ENCODE results near the gene KIAA1671. TPM values are rescaled to one million over a fixed set of nuclear protein-coding genes. Genes with fewer than 3 reads are reported as not detected.

The KIAA1671 gene
- total and polyA plus RNA-seq, 2 of the 4 experiments (the other 2 are of a cell fraction): 0.02 TPM; not detected in 1

GRCh38 chr22:25035715-25036114, 83.2 kb downstream of the KIAA1671 start:
- Histone ChIP-seq H2AK9ac (replicated peaks; ENCODE audit: low read depth, low read length, poor library complexity) (no peak overlapping the region), H3K9ac (ENCODE audit: low read depth, low read length) (no peak overlapping the region), H3K79me1 (ENCODE audit: low read depth in 1 of 2, low read length in 2 of 2) (no peaks in the 10 kb centered on the region), H3K18ac (ENCODE audit: low read depth, low read length) (no peak overlapping the region), H3K36me3 (ENCODE audit: control insufficient read depth, insufficient read depth, low read length) (no peaks in the 10 kb centered on the region), H2BK20ac (ENCODE audit: low read depth, low read length) (no peak overlapping the region), H3K4me1 (ENCODE audit: control insufficient read depth, insufficient read depth, low read length) (no peaks in the 10 kb centered on the region), H4K91ac (ENCODE audit: insufficient read depth, low read depth, low read length) (no peak overlapping the region), H3K27ac (ENCODE audit: insufficient read depth, low read length) (no peak overlapping the region), H3K4me2 (ENCODE audit: low read depth, low read length) (no peak overlapping the region), H2BK120ac (ENCODE audit: low read depth, low read length) (no peak overlapping the region), H4K20me1 (ENCODE audit: insufficient read depth, low read length) (no peaks in the 10 kb centered on the region), H2BK5ac (ENCODE audit: low read depth, low read length, poor library complexity, severe bottlenecking) (no peak overlapping the region), H3K9me3 (ENCODE audit: control insufficient read depth, insufficient read depth, low read length) (no peaks in the 10 kb centered on the region), H2BK15ac (ENCODE audit: low read depth, low read length) (no peak overlapping the region), H2AFZ (replicated peaks; ENCODE audit: low read length, poor library complexity) (no peak overlapping the region), H3K56ac (ENCODE audit: extremely low read depth, insufficient read depth, low read length) (no peak overlapping the region), H3K4me3 (ENCODE audit: insufficient read depth, low read depth, low read length) (no peak overlapping the region), H3K27me3 (ENCODE audit: control insufficient read depth, insufficient read depth, low read length) (no peaks in the 10 kb centered on the region), H4K5ac (ENCODE audit: low read depth, low read length) (no peak overlapping the region), H3K14ac (replicated peaks; ENCODE audit: low read depth, low read length) (no peak overlapping the region), H4K8ac (ENCODE audit: low read depth in 2 of 2, low read length in 2 of 2) (no peak overlapping the region), H3K23ac (ENCODE audit: low read depth, low read length) (no peak overlapping the region), H3K9me1 (ENCODE audit: insufficient read depth, low read length) (no peaks in the 10 kb centered on the region), H2AK5ac (ENCODE audit: low read depth, low read length) (no peak overlapping the region), H3K4ac (ENCODE audit: low read depth, low read length) (no peak overlapping the region)
- in situ Hi-C loops (cut with MboI; ENCODE audit: low sequenced_read_pairs) (no loop called here), intact Hi-C loops (cut with micrococcal nuclease) (no loop called here), dilution Hi-C loops (cut with HindIII; ENCODE audit: low sequenced_read_pairs, unreplicated experiment) (no loop called here)
- ChIA-PET CTCF (no interaction called here), POLR2A (ENCODE audit: unreplicated experiment) (no interaction called here)
- TF ChIP-seq CTCF (conservative IDR thresholded peaks at IDR 0.05; ENCODE audit: low read depth, low read length) (no peak), FOS (IDR thresholded peaks at IDR 0.05; ENCODE audit: low read depth, low read length) (no peak), BHLHE40 (IDR thresholded peaks at IDR 0.05; ENCODE audit: low read depth, low read length) (no peak), CEBPB (IDR thresholded peaks at IDR 0.05; ENCODE audit: low read depth, low read length) (no peak), CHD1 (IDR thresholded peaks at IDR 0.05; ENCODE audit: low read depth, low read length) (no peak), RFX5 (IDR thresholded peaks at IDR 0.05; ENCODE audit: low read depth, low read length) (no peak), RAD21 (IDR thresholded peaks at IDR 0.05; ENCODE audit: low read length) (no peak), ELK1 (IDR thresholded peaks at IDR 0.05; ENCODE audit: borderline replicate concordance, low read depth, low read length) (no peak), SMC3 (IDR thresholded peaks at IDR 0.05; ENCODE audit: low read depth, low read length) (no peak), MXI1 (IDR thresholded peaks at IDR 0.05; ENCODE audit: borderline replicate concordance, low read depth, low read length) (no peak), MAZ (IDR thresholded peaks at IDR 0.05; ENCODE audit: borderline replicate concordance, low read depth, low read length) (no peak), POLR2A (IDR thresholded peaks at IDR 0.05; ENCODE audit: low read depth, low read length) (no peak), MAFK (IDR thresholded peaks at IDR 0.05; ENCODE audit: low read depth, low read length) (no peak), RCOR1 (IDR thresholded peaks at IDR 0.05; ENCODE audit: insufficient replicate concordance, low read length) (no peak), NFE2L2 (IDR thresholded peaks at IDR 0.05; ENCODE audit: low read depth, low read length) (no peak)
- DNase-seq (no peak), ATAC-seq (ENCODE audit: low read depth) (no peak)
- WGBS, 2 experiments (ENCODE audit: extremely low coverage in 2 of 2, insufficient read length in 1 of 2): no CpG with 5 or more reads among the region's 2 CpGs
- BruUV-seq (replicated peaks): no TSS peak
